HFFc6 (cell line): Measurements from ENCODE around the gene NLK. TPM values are rescaled to one million over a fixed set of nuclear protein-coding genes. Genes with fewer than 3 reads are reported as not detected.

Experiments
- DNase-seq: peaks from one replicate; pipeline ENCODE4 v3.0.0-alpha.2; 2018
- H3K27ac Mint-ChIP-seq: 2 replicates; pipeline ENCODE4 v1.8.0; 2020; ENCODE audit warnings: mild to moderate bottlenecking, mixed read lengths
- H3K27me3 Mint-ChIP-seq: 2 replicates; pipeline ENCODE4 v1.8.0; 2021; ENCODE audit warnings: mild to moderate bottlenecking, moderate library complexity, mixed read lengths; ENCODE audit not compliant: insufficient read depth
- H3K36me3 Mint-ChIP-seq: 2 replicates; pipeline ENCODE4 v1.8.0; 2021; ENCODE audit warnings: low read depth, mixed read lengths
- H3K4me1 Mint-ChIP-seq: 2 replicates; pipeline ENCODE4 v1.8.0; 2020; ENCODE audit warnings: low read depth, mixed read lengths
- H3K4me3 Mint-ChIP-seq: 2 replicates; pipeline ENCODE4 v1.8.0; 2020; ENCODE audit warnings: mild to moderate bottlenecking, moderate library complexity, mixed read lengths
- H3K9me3 Mint-ChIP-seq: 2 replicates; pipeline ENCODE4 v1.8.0; 2020; ENCODE audit warnings: mild to moderate bottlenecking, mixed read lengths
- CTCF ChIP-seq: fragments of 200-600 bp; sonication (generic); IDR thresholded peaks from 2 replicates; pipeline ENCODE4 v1.5.0; 2021; ENCODE audit warnings: antibody characterized with exemption, mild to moderate bottlenecking
- total RNA-seq, 6 experiments: library from RNA; stranded (reverse); fragmentation: NEBNext Ultra II Directional; extraction: Animal tissue kit (Norgen Biotek cat#: 25700); gene quantifications; 2 replicates in 1 of 6; 3 replicates in 5 of 6; pipeline ENCODE4 v1.2.3, GENCODE V29; 2021

The NLK gene
- total RNA-seq, 6 experiments from 2014 or later: 18.5 to 25.3 (median 22.1) TPM

- peaks cover 29% of the 10 kb centered on the region for H3K36me3 Mint-ChIP-seq
- no peak for TF ChIP-seq CTCF
- DNase-seq: no peak
- peaks cover 55% of the 10 kb centered on the region for H3K4me1 Mint-ChIP-seq
- peaks cover 9% of the 10 kb centered on the region; the same call in 1 of the 2 replicates for H3K9me3 Mint-ChIP-seq
- peak overlapping the region; percentile 19 for H3K4me3 Mint-ChIP-seq
- H3K27ac Mint-ChIP-seq: peak overlapping the region; percentile 32
- H3K27me3 Mint-ChIP-seq: peaks cover 6% of the 10 kb centered on the region
Observed at GRCh38 chr17:28039251-28039650, 3.2 kb upstream of the NLK start.

- H3K9me3 Mint-ChIP-seq: peaks cover 9% of the 10 kb centered on the region; the same call in 1 of the 2 replicates
- peaks cover 61% of the 10 kb centered on the region for H3K4me1 Mint-ChIP-seq
- peaks cover 6% of the 10 kb centered on the region for H3K27me3 Mint-ChIP-seq
- no peak for DNase-seq
- H3K4me3 Mint-ChIP-seq: peak overlapping the region; percentile 92
- peaks cover 40% of the 10 kb centered on the region for H3K36me3 Mint-ChIP-seq
- H3K27ac Mint-ChIP-seq: peak overlapping the region; percentile 54; the same call in 1 of the 2 replicates
- TF ChIP-seq CTCF: no peak
Observed at GRCh38 chr17:28040406-28040805, 2.1 kb upstream of the NLK start.

- Mint-ChIP-seq H3K9me3 (peaks cover 9% of the 10 kb centered on the region; the same call in 1 of the 2 replicates), H3K27me3 (peaks cover 6% of the 10 kb centered on the region), H3K27ac (peak overlapping the region; percentile 54), H3K36me3 (peaks cover 49% of the 10 kb centered on the region), H3K4me1 (peaks cover 69% of the 10 kb centered on the region), H3K4me3 (peak overlapping the region; percentile 92)
- no peak for TF ChIP-seq CTCF
- peak; percentile 100 for DNase-seq
Observed at GRCh38 chr17:28041068-28041843, 1.2 kb upstream of the NLK start.

- H3K9me3 Mint-ChIP-seq: peaks cover 9% of the 10 kb centered on the region; the same call in 1 of the 2 replicates
- peak; percentile 16; the same call in 1 of the 2 replicates for TF ChIP-seq CTCF
- no peak for DNase-seq
- peaks cover 57% of the 10 kb centered on the region for H3K36me3 Mint-ChIP-seq
- peaks cover 6% of the 10 kb centered on the region for H3K27me3 Mint-ChIP-seq
- peak overlapping the region; percentile 92 for H3K4me3 Mint-ChIP-seq
- H3K4me1 Mint-ChIP-seq: peaks cover 77% of the 10 kb centered on the region
- H3K27ac Mint-ChIP-seq: peak overlapping the region; percentile 83
Observed at GRCh38 chr17:28041844-28042656, 427 bp upstream of the NLK start.

GRCh38 chr17:28042721-28043291, 329 bp downstream of the NLK start:
- Mint-ChIP-seq H3K27me3 (peaks cover 6% of the 10 kb centered on the region), H3K9me3 (peaks cover 9% of the 10 kb centered on the region; the same call in 1 of the 2 replicates), H3K36me3 (peaks cover 57% of the 10 kb centered on the region), H3K4me3 (peak overlapping the region; percentile 92), H3K4me1 (peaks cover 85% of the 10 kb centered on the region), H3K27ac (peak overlapping the region; percentile 83)
- TF ChIP-seq CTCF: no peak
- no peak for DNase-seq
